Measurements from ENCODE around the gene STIP1. TPM values are rescaled to one million over a fixed set of nuclear protein-coding genes. Genes with fewer than 3 reads are reported as not detected.

Gene STIP1
- total RNA-seq, 1 experiment from 2014 or later, result 171 TPM

DNA sequence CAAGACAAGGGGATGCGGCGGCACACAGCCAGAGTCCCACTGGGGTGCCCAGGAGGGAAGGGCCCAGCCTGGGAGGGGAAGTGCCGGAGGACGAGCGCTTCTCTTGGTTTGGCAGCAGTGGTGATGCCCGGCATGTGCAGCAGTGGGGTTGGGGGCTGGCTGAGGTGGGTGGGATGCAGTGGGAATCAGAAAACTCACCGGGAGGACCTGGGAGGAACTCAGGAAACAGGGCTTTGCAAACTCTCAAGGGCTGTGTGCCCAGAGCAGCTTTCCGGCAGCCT lies 23.5 kb downstream of the STIP1 start:
- ChIA-PET CTCF (no interaction called here), POLR2A (interaction anchor here (0.8 kb wide), 1 partner anchor 43 kb away, joined by 5 read pairs; no protein-coding TSS in a partner anchor)
- Mint-ChIP-seq H3K36me3 (ENCODE audit: insufficient read depth, unreplicated experiment) (peaks cover 22% of the 10 kb centered on the region), H3K4me1 (ENCODE audit: insufficient read depth, unreplicated experiment) (peaks cover 3% of the 10 kb centered on the region), H3K9me3 (ENCODE audit: unreplicated experiment) (no peaks in the 10 kb centered on the region), H3K4me3 (ENCODE audit: unreplicated experiment) (no peak overlapping the region), H3K27me3 (ENCODE audit: insufficient read depth, unreplicated experiment) (no peaks in the 10 kb centered on the region), H3K27ac (ENCODE audit: low read depth, unreplicated experiment) (no peak overlapping the region)
- no peak for DNase-seq (ENCODE audit: unreplicated experiment)
- intact Hi-C loops (cut with micrococcal nuclease), result no loop called here
- BruUV-seq (replicated peaks), result no TSS peak
- no peak for TF ChIP-seq CTCF (IDR thresholded peaks at IDR 0.05; ENCODE audit: unreplicated experiment)

- TF ChIP-seq CTCF (IDR thresholded peaks at IDR 0.05; ENCODE audit: unreplicated experiment), result no peak
- ChIA-PET POLR2A (interaction anchor here (0.8 kb wide), 1 partner anchor 42 kb away, joined by 5 read pairs; no protein-coding TSS in a partner anchor), CTCF (interaction anchor here (0.6 to 1.3 kb wide), 4 partner anchors 16 to 1531 kb away, joined by 3 read pairs; partner anchors contain the start of genes NUDT22 and TRPT1)
- intact Hi-C loops (cut with micrococcal nuclease), result no loop called here
- DNase-seq (ENCODE audit: unreplicated experiment), result no peak
- no peaks in the 10 kb centered on the region for H3K4me1 Mint-ChIP-seq (ENCODE audit: insufficient read depth, unreplicated experiment)
- no peak overlapping the region for H3K27ac Mint-ChIP-seq (ENCODE audit: low read depth, unreplicated experiment)
- no TSS peak for BruUV-seq (replicated peaks)
- no peaks in the 10 kb centered on the region for H3K9me3 Mint-ChIP-seq (ENCODE audit: unreplicated experiment)
- H3K36me3 Mint-ChIP-seq (ENCODE audit: insufficient read depth, unreplicated experiment), result peaks cover 12% of the 10 kb centered on the region
- no peak overlapping the region for H3K4me3 Mint-ChIP-seq (ENCODE audit: unreplicated experiment)
- no peaks in the 10 kb centered on the region for H3K27me3 Mint-ChIP-seq (ENCODE audit: insufficient read depth, unreplicated experiment)
Measured at GRCh38 chr11:64210301-64211020, 24.5 kb downstream of the STIP1 start.

DNA sequence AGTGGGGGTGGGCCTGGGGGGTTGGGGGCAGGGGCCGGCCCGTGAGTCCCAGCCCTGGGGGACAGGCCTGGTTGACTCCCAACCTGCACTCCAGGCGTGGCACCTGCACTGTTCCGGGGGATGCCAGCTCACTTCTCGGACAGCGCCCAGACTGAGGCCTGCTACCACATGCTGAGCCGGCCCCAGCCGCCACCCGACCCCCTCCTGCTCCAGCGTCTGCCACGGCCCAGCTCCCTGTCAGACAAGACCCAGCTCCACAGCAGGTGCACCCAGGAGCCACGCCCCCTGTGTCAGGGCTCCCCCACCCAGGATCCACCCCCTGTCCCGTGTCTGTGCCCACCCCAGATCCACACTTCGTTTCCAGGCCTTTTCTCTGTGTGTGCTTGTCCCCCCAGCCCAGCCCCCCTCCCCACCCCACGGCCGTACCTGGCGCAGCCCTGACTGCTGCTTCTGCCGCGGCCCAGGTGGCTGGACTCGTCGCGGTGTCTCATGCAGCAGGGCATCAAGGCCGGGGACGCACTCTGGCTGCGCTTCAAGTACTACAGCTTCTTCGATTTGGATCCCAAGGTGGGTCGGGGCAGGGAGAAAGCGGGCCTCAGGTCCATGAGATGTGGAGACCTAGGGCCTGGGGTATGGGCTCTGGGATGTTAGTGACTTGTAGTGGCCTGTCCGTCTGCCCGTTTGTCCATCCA lies 25.4 kb downstream of the STIP1 start:
- no TSS peak for BruUV-seq (replicated peaks)
- no peak overlapping the region for H3K4me3 Mint-ChIP-seq (ENCODE audit: unreplicated experiment)
- POLR2A ChIA-PET, result no interaction called here
- no peaks in the 10 kb centered on the region for H3K27me3 Mint-ChIP-seq (ENCODE audit: insufficient read depth, unreplicated experiment)
- CTCF ChIA-PET, result interaction anchor here (1.0 to 1.3 kb wide), 2 partner anchors 15 to 1532 kb away, joined by 3 read pairs; partner anchors contain the start of genes NUDT22 and TRPT1
- H3K4me1 Mint-ChIP-seq (ENCODE audit: insufficient read depth, unreplicated experiment), result no peaks in the 10 kb centered on the region
- no peak for TF ChIP-seq CTCF (IDR thresholded peaks at IDR 0.05; ENCODE audit: unreplicated experiment)
- intact Hi-C loops (cut with micrococcal nuclease), result no loop called here
- H3K36me3 Mint-ChIP-seq (ENCODE audit: insufficient read depth, unreplicated experiment), result peaks cover 5% of the 10 kb centered on the region
- DNase-seq (ENCODE audit: unreplicated experiment), result no peak
- no peak overlapping the region for H3K27ac Mint-ChIP-seq (ENCODE audit: low read depth, unreplicated experiment)
- H3K9me3 Mint-ChIP-seq (ENCODE audit: unreplicated experiment), result no peaks in the 10 kb centered on the region

DNA sequence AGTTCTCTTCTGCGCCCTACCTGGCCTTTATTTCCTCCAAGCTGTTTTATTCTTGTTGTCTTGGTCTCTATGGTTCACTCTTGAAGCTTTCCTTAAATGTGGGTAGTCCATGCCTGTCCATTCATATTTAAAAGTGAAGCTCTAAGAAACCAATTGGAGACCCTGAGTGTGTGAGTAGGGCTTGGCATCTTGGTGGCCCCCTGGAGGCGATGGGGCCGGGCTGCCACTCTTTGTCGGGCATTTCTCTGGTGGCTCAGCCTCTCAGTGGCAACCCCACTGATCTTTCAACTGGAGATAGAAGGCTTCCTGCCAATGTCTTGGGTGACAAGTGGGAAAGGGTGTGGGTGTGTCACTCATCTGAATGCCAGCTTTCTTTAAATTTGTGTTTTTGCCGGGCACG lies 30.9 kb downstream of the STIP1 start:
- H3K4me3 Mint-ChIP-seq (ENCODE audit: unreplicated experiment), result no peak overlapping the region
- intact Hi-C loops (cut with micrococcal nuclease), result no loop called here
- no peak overlapping the region for H3K27ac Mint-ChIP-seq (ENCODE audit: low read depth, unreplicated experiment)
- DNase-seq (ENCODE audit: unreplicated experiment), result no peak
- H3K4me1 Mint-ChIP-seq (ENCODE audit: insufficient read depth, unreplicated experiment), result no peaks in the 10 kb centered on the region
- ChIA-PET CTCF (interaction anchor here (0.5 to 2.4 kb wide), 4 partner anchors 9 to 1457 kb away, joined by 3 to 12 read pairs (median 4); no protein-coding TSS in a partner anchor), POLR2A (interaction anchor here (1.2 kb wide), 3 partner anchors 9 to 12 kb away, joined by 3 read pairs; partner anchors contain the start of genes NUDT22 and TRPT1)
- H3K9me3 Mint-ChIP-seq (ENCODE audit: unreplicated experiment), result no peaks in the 10 kb centered on the region
- no peaks in the 10 kb centered on the region for H3K27me3 Mint-ChIP-seq (ENCODE audit: insufficient read depth, unreplicated experiment)
- no TSS peak for BruUV-seq (replicated peaks)
- H3K36me3 Mint-ChIP-seq (ENCODE audit: insufficient read depth, unreplicated experiment), result peaks cover 9% of the 10 kb centered on the region
- no peak for TF ChIP-seq CTCF (IDR thresholded peaks at IDR 0.05; ENCODE audit: unreplicated experiment)

Data from MCF 10A (cell line).